GM19239 (cell line): ENCODE data around the gene BTK.
A peak's percentile ranks its signal among the peaks of the same experiment; 100 is the strongest.

Experiments used
- DNase-seq: peaks from one replicate; pipeline ENCODE4 v3.0.0; 2011; ENCODE audit warnings: low spot score; ENCODE audit not compliant: insufficient read length
- FAIRE-seq: peaks from 2 replicates; lab custom pipeline; 2011; peaks lifted over from hg19 to GRCh38; lab: Jason Lieb, UNC

BTK gene

GRCh38 chrX:101394372-101394771, 8.4 kb upstream of the BTK start:
- no peak for FAIRE-seq
- no peak for DNase-seq

GRCh38 chrX:101393530-101394305, 7.7 kb upstream of the BTK start:
- FAIRE-seq (no peak), DNase-seq (no peak)

- DNase-seq (no peak), FAIRE-seq (no peak)
Observed at GRCh38 chrX:101391831-101392230, 5.8 kb upstream of the BTK start.

- DNase-seq (no peak), FAIRE-seq (peak; percentile 96)
Observed at GRCh38 chrX:101390664-101391525, 4.9 kb upstream of the BTK start, which contains the start of gene RPL36A. Gene RPL36A (plus strand): TSS chrX:101391011. CDS start chrX:101391044, 33 bp downstream.

GRCh38 chrX:101388604-101389003, 2.6 kb upstream of the BTK start:
- peak; percentile 77 for FAIRE-seq
- no peak for DNase-seq

GRCh38 chrX:101386542-101386885, 523 bp upstream of the BTK start:
- no peak for FAIRE-seq
- no peak for DNase-seq

GRCh38 chrX:101385026-101385684, 836 bp downstream of the BTK start:
- no peak for DNase-seq

GRCh38 chrX:101383679-101384205, 2.2 kb downstream of the BTK start:
- DNase-seq (peak; percentile 35), FAIRE-seq (peak; percentile 99)

More at GRCh38 chrX:101385026-101385684, 836 bp downstream of the BTK start:
- peak; percentile 33 for FAIRE-seq

- DNase-seq, result no peak
- FAIRE-seq, result peak; percentile 84
Observed at GRCh38 chrX:101377547-101377946, 8.4 kb downstream of the BTK start.

GRCh38 chrX:101370888-101371504, 15.0 kb downstream of the BTK start:
- FAIRE-seq, result peak; percentile 95
- no peak for DNase-seq

GRCh38 chrX:101369687-101370086, 16.3 kb downstream of the BTK start:
- no peak for FAIRE-seq

GRCh38 chrX:101368800-101369199, 17.2 kb downstream of the BTK start:
- FAIRE-seq, result peak; percentile 65

More at GRCh38 chrX:101369687-101370086, 16.3 kb downstream of the BTK start:
- no peak for DNase-seq

GRCh38 chrX:101365301-101365795, 20.6 kb downstream of the BTK start:
- no peak for DNase-seq
- FAIRE-seq, result no peak

More at GRCh38 chrX:101368800-101369199, 17.2 kb downstream of the BTK start:
- no peak for DNase-seq

GRCh38 chrX:101362757-101363156, 23.2 kb downstream of the BTK start:
- FAIRE-seq (no peak), DNase-seq (no peak)

GRCh38 chrX:101362116-101362515, 23.9 kb downstream of the BTK start:
- no peak for DNase-seq
- FAIRE-seq, result no peak

- no peak for FAIRE-seq
Observed at GRCh38 chrX:101360390-101360789, 25.6 kb downstream of the BTK start.

GRCh38 chrX:101359966-101360365, 26.0 kb downstream of the BTK start:
- DNase-seq (no peak), FAIRE-seq (peak; percentile 71)

More at GRCh38 chrX:101360390-101360789, 25.6 kb downstream of the BTK start:
- DNase-seq, result no peak

GRCh38 chrX:101357166-101357795, 28.7 kb downstream of the BTK start:
- FAIRE-seq (no peak), DNase-seq (no peak)

- no peak for FAIRE-seq
- no peak for DNase-seq
Observed at GRCh38 chrX:101349193-101349562, 36.8 kb downstream of the BTK start.
